ENCODE measurements around the gene ZNF774.
"Not testable (repeated sequence)": the region's sequence is repeated elsewhere in the genome, so short reads cannot be mapped to it uniquely, and the experiment has no call there.

Gene ZNF774

DNA sequence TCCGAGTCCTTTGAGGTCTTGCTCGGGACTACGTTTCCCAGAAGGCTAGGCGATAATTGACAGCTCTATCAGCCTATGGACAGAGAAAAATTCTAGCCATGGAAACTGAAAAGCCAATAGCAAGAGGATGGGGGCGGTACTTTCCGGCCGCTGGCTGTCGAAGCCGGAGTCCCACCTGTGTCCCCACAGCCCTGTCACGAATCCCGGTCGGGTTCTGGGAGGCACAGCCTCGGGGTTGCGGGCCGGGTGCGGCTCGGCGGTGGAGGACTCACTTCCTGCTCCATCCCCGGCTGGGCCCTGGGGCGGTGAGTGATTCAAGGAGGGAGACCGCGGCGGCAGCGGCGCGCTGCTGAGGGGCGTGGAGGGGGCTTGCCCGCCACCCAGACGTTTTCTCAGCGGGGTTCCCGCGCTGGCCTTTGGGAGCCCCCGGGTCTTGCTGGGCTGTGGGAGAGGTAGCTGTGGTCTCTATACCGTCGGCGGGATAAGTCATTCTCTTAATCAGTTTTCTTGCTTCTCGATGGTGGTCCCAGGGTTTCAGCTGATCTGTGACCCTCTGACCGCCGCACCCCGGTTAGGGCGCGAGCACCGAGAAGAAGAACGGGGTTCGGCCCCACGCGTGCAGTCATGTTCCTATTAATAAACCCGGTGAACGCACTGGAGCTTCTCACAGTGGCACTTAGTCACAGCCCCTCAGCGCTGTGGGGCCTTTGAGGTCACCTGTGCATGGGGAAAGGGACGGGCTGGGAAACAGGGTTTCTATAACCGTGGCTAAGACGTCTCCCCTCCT lies at the start of gene ZNF774:
ZNF774 (plus strand) TSS at position 178 of the 787 bp plus-strand sequence. CDS start 2,377 bp downstream, outside the sequence.
- peaks cover 0 to 5% of the 10 kb centered on the region in 2 donors for H3K4me1 ChIP-seq (ENCODE audit: control insufficient read depth in 1 of 2, insufficient read depth in 2 of 2, low read length in 2 of 2)
- no peaks in the 10 kb centered on the region for H3K9me3 ChIP-seq (ENCODE audit: control insufficient read depth in 1 of 2, low read length in 2 of 2)
- no peaks in the 10 kb centered on the region for H3K27me3 ChIP-seq (ENCODE audit: low read depth, low read length)
- H3K27ac ChIP-seq (ENCODE audit: low read length): no peak within 1 kb of the TSS
- peak within 1 kb of the TSS; percentile 85 to 96 for H3K4me3 ChIP-seq (ENCODE audit: low read depth in 1 of 2, low read length in 2 of 2)
- no peaks in the 10 kb centered on the region for H3K36me3 ChIP-seq (ENCODE audit: control insufficient read depth in 1 of 2, insufficient read depth in 2 of 2, low read length in 2 of 2)

DNA sequence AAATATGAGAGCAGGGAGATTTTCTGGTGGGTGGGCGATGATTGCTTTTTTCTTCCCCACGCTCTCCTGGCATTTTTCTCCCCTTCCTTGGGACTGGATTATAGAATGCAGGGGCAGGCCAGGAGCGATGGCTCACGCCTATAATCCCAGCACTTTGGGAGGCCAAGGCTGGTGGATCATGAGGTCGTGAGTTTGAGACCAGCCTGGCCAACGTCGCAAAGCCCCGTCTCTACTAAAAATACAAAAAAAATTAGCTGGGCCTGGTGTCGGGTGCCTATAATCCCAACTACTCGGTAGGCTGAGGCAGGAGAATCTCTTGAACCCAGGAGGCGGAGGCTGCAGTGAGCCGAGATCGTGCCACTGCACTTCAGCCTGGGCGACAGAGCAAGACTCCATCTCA lies 46.7 kb upstream of the ZNF774 start:
- not testable (repeated sequence) for H3K4me3 ChIP-seq (ENCODE audit: low read depth in 1 of 2, low read length in 2 of 2); H3K36me3 ChIP-seq (ENCODE audit: control insufficient read depth in 1 of 2, insufficient read depth in 2 of 2, low read length in 2 of 2); H3K27me3 ChIP-seq (ENCODE audit: low read depth, low read length); H3K27ac ChIP-seq (ENCODE audit: low read length); H3K9me3 ChIP-seq (ENCODE audit: control insufficient read depth in 1 of 2, low read length in 2 of 2)
- peaks cover 3 to 14% of the 10 kb centered on the region in 2 donors for H3K4me1 ChIP-seq (ENCODE audit: control insufficient read depth in 1 of 2, insufficient read depth in 2 of 2, low read length in 2 of 2)

DNA sequence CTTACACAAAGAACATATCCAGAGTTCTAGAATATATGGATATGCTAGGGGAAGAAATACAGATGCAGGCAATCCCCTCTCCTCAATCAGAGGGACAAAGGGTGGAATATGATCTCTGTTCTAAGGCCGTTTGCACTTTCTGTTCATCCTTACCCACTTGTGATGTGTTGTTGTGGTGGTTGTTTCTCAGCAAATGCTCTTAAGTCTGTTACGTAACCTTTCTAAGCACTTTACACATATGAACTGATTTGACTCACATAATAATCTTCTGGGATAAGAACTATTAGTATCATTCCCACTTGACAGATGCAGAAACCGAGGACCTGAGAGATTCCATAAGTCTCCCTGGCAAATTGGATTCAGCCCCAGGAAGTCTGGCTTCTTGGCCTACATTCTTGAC lies 46.2 kb upstream of the ZNF774 start:
- Histone ChIP-seq H3K27me3 (ENCODE audit: low read depth, low read length) (no peaks in the 10 kb centered on the region), H3K4me3 (ENCODE audit: low read depth in 1 of 2, low read length in 2 of 2) (no peak overlapping the region), H3K9me3 (ENCODE audit: control insufficient read depth in 1 of 2, low read length in 2 of 2) (no peaks in the 10 kb centered on the region), H3K4me1 (ENCODE audit: control insufficient read depth in 1 of 2, insufficient read depth in 2 of 2, low read length in 2 of 2) (peaks cover 2 to 14% of the 10 kb centered on the region in 2 donors), H3K27ac (ENCODE audit: low read length) (peak overlapping the region; percentile 16), H3K36me3 (ENCODE audit: control insufficient read depth in 1 of 2, insufficient read depth in 2 of 2, low read length in 2 of 2) (no peaks in the 10 kb centered on the region)

DNA sequence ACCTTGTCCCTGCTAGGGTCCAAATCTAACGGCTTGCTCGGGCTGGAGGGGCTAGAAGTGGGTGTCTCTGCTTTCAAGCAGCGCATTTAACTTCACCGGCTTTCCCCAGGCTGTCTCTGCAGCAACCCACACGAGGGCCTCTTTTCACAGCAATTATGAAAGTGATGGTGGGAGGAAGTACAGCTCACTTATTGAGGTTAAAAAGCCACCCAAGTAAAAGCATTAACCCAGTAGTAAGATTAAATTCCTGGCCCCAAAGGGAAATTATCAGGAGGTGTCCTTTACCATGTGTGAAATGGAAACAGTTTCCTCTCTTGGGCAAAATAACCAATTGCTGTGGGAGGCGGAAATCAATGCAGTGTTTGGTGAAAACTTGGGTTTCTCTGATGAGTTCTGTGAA lies 45.5 kb upstream of the ZNF774 start:
- no peaks in the 10 kb centered on the region for H3K27me3 ChIP-seq (ENCODE audit: low read depth, low read length)
- H3K27ac ChIP-seq (ENCODE audit: low read length): no peak overlapping the region
- peaks cover 0 to 8% of the 10 kb centered on the region in 2 donors for H3K4me1 ChIP-seq (ENCODE audit: control insufficient read depth in 1 of 2, insufficient read depth in 2 of 2, low read length in 2 of 2)
- no peaks in the 10 kb centered on the region for H3K9me3 ChIP-seq (ENCODE audit: control insufficient read depth in 1 of 2, low read length in 2 of 2)
- no peak overlapping the region for H3K4me3 ChIP-seq (ENCODE audit: low read depth in 1 of 2, low read length in 2 of 2)
- no peaks in the 10 kb centered on the region for H3K36me3 ChIP-seq (ENCODE audit: control insufficient read depth in 1 of 2, insufficient read depth in 2 of 2, low read length in 2 of 2)

DNA sequence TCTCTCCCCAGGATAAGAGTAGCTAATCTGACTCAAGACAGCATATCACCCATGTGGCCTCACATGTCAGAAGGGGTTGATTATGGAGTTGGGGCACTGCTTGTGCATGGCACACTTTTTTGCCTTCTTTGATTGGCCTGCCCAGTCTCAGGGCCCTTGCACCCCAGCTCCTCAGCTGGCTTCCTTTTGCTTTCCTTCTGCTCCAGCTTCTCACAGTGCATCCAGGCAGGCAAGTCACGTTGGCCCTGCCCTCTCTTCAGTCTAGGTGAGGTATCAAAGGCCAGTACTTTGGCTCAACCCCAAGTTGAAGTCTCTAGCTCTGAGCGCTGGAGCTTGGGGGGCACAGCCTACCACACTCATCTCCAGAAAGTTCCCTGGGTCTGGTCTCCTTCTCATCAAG lies 44.4 kb upstream of the ZNF774 start:
- Histone ChIP-seq H3K4me1 (ENCODE audit: control insufficient read depth in 1 of 2, insufficient read depth in 2 of 2, low read length in 2 of 2) (peaks cover 0 to 8% of the 10 kb centered on the region in 2 donors), H3K27me3 (ENCODE audit: low read depth, low read length) (no peaks in the 10 kb centered on the region), H3K9me3 (ENCODE audit: control insufficient read depth in 1 of 2, low read length in 2 of 2) (no peaks in the 10 kb centered on the region), H3K36me3 (ENCODE audit: control insufficient read depth in 1 of 2, insufficient read depth in 2 of 2, low read length in 2 of 2) (no peaks in the 10 kb centered on the region), H3K4me3 (ENCODE audit: low read depth in 1 of 2, low read length in 2 of 2) (no peak overlapping the region), H3K27ac (ENCODE audit: low read length) (no peak overlapping the region)

DNA sequence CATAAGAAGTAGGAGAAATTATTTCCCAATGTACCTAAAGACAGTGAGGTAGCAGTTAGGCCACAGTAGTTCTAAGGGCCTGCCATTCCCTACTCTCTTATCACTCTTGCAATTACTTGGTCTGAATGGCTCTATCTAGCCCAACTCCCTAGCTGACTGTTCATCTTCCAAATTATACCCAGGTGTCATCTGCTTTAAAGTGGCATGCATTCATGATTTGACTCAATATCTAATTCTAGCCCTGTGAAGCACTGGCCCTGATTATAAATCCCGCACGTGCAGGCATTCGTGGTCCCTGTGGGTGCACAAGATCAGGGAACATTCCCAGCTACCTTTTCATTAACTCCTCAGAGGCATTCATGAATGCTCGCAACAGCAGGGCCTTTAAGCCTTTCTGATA lies 43.1 kb upstream of the ZNF774 start:
- Histone ChIP-seq H3K4me3 (ENCODE audit: low read depth in 1 of 2, low read length in 2 of 2) (no peak overlapping the region), H3K27ac (ENCODE audit: low read length) (no peak overlapping the region), H3K36me3 (ENCODE audit: control insufficient read depth in 1 of 2, insufficient read depth in 2 of 2, low read length in 2 of 2) (no peaks in the 10 kb centered on the region), H3K4me1 (ENCODE audit: control insufficient read depth in 1 of 2, insufficient read depth in 2 of 2, low read length in 2 of 2) (peaks cover 0 to 8% of the 10 kb centered on the region in 2 donors), H3K27me3 (ENCODE audit: low read depth, low read length) (no peaks in the 10 kb centered on the region), H3K9me3 (ENCODE audit: control insufficient read depth in 1 of 2, low read length in 2 of 2) (no peaks in the 10 kb centered on the region)

DNA sequence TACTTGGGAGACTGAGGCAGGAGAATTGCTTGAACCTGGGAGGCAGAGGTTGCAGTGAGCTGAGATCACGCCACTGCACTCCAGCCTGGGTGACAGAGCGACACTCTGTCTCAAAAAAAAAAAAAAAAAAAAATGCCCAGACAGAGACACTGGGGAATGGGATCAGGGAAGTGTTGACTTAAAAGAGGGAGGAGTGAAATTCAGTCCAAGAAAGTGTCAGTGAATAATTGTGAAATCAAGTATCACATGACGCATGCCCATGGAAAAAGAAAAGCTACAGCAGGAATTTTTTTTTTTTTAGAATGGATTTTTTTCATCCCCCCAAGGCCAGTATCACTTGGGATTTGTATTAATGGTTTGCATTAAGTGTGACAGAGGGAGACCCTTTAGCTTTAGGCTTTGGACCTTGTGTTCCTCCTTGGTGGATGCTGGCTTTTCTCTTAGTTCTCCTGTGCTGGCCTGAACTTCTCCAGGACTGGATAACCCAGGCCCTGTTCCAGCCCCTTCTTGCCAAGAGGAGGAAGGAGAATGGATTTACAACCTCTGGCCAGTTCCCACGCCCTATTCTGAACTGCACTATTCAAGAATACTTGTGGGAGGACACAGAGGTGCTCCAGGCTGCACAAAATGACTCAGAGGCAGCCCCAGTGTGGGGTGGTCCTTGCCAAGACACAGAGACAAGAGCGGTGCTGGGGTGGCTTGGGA lies 36.7 kb upstream of the ZNF774 start:
- Histone ChIP-seq H3K9me3 (ENCODE audit: control insufficient read depth in 1 of 2, low read length in 2 of 2) (no peaks in the 10 kb centered on the region), H3K27me3 (ENCODE audit: low read depth, low read length) (no peaks in the 10 kb centered on the region), H3K4me3 (ENCODE audit: low read depth in 1 of 2, low read length in 2 of 2) (no peak overlapping the region), H3K36me3 (ENCODE audit: control insufficient read depth in 1 of 2, insufficient read depth in 2 of 2, low read length in 2 of 2) (no peaks in the 10 kb centered on the region), H3K27ac (ENCODE audit: low read length) (no peak overlapping the region), H3K4me1 (ENCODE audit: control insufficient read depth in 1 of 2, insufficient read depth in 2 of 2, low read length in 2 of 2) (peaks cover 0 to 11% of the 10 kb centered on the region in 2 donors)

DNA sequence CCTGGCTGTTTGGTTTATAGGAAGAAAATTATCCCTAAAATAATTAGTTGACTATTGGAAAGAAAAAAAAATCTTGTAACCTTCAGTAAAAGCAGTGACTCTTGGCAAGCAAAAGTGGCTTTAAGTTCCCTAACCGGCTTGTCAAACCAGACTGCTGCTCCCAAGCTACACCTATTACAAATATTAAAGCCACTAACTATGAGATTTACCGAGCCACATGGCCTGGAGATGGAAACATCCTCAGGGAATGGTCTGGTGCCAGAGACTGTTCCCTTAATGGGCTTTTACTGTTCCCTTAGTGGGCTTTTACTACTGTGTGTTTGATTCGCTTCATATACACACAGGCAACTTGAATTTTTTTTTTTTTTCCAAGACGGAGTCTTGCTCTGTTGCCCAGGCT lies 35.9 kb upstream of the ZNF774 start:
- Histone ChIP-seq H3K4me1 (ENCODE audit: control insufficient read depth in 1 of 2, insufficient read depth in 2 of 2, low read length in 2 of 2) (peaks cover 0 to 12% of the 10 kb centered on the region in 2 donors), H3K9me3 (ENCODE audit: control insufficient read depth in 1 of 2, low read length in 2 of 2) (no peaks in the 10 kb centered on the region), H3K27me3 (ENCODE audit: low read depth, low read length) (no peaks in the 10 kb centered on the region), H3K27ac (ENCODE audit: low read length) (no peak overlapping the region), H3K36me3 (ENCODE audit: control insufficient read depth in 1 of 2, insufficient read depth in 2 of 2, low read length in 2 of 2) (no peaks in the 10 kb centered on the region), H3K4me3 (ENCODE audit: low read depth in 1 of 2, low read length in 2 of 2) (no peak overlapping the region)

DNA sequence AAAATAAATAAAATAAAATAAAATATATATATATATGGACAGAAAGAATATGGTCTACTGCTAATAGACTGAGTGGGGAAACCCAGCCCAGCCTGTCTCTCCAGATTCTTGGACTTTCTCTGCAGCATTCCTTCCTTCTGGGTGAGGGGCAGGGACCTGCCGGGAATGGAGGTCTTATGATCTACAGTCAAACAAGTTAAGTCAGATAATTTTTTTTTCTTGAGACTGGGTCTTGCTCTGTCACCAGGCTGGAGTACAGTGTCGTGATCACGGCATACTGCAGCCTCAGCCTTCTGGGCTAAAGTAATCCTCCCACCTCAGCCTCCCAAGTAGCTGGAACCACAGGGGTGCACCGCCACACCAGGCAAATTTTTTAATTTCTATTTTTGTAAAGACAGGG lies 33.5 kb upstream of the ZNF774 start:
- no peak overlapping the region for H3K27ac ChIP-seq (ENCODE audit: low read length)
- H3K9me3 ChIP-seq (ENCODE audit: control insufficient read depth in 1 of 2, low read length in 2 of 2): no peaks in the 10 kb centered on the region
- H3K36me3 ChIP-seq (ENCODE audit: control insufficient read depth in 1 of 2, insufficient read depth in 2 of 2, low read length in 2 of 2): no peaks in the 10 kb centered on the region
- H3K27me3 ChIP-seq (ENCODE audit: low read depth, low read length): no peaks in the 10 kb centered on the region
- H3K4me3 ChIP-seq (ENCODE audit: low read depth in 1 of 2, low read length in 2 of 2): no peak overlapping the region
- H3K4me1 ChIP-seq (ENCODE audit: control insufficient read depth in 1 of 2, insufficient read depth in 2 of 2, low read length in 2 of 2): peaks cover 0 to 12% of the 10 kb centered on the region in 2 donors

DNA sequence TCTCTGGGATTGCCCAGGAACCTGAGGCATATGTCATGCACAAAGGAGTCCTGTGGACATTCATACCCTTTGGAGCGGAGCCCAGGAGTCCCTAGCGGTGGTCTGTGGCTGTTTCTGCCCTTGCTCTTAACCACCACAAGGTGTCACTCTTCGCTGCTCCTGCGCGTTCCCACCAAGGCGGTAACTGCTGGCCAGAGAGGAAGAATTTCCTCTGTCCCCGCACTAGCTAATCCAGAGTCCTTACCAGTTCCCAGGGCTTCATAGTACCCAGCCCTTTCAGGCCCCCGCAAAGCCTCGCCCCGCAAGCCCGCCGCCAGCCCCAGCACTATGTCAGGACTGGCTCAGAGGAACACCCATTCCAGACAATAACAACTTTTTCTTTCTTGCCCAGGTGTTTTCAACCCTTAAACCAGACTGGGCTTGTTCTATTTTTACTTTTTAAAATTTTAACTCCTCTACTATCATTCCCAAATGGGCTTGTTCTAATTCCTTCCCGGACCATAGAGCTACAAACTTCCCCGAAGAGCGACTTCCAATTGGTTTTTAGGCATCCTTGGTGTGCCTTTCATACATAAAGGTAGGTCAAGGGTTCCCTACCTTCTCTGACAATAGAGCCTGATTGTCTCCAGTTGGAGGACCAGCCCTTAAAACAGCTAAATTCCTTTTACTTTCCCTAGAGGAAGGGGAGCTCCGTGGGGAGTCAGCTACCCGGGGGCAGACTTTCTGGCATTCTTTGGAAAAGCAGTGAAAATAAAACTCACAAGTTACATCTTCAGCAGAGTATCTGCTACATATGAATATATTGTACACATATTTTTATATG lies 31.8 kb upstream of the ZNF774 start:
- no peaks in the 10 kb centered on the region for H3K27me3 ChIP-seq (ENCODE audit: low read depth, low read length)

DNA sequence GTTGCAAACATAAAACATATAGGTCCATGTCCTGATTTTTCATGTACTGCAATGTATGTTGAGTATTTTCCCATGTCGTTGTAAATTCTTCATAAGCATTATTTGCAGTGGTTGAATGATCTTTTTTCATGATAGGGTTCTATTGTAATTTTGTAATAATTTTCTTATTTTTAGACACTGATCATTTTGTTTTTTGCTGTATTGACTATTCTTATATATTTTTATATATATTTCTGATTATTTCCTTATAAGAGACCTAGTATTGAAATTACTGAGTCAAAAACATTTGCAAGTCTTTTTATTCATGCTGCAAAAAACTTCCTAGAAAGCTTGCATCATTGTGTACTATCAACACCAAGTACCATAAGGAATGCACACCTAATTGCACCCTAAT lies 31.2 kb upstream of the ZNF774 start:
- no peak overlapping the region for H3K27ac ChIP-seq (ENCODE audit: low read length)
- no peaks in the 10 kb centered on the region for H3K9me3 ChIP-seq (ENCODE audit: control insufficient read depth in 1 of 2, low read length in 2 of 2)
- H3K4me1 ChIP-seq (ENCODE audit: control insufficient read depth in 1 of 2, insufficient read depth in 2 of 2, low read length in 2 of 2): peaks cover 0 to 5% of the 10 kb centered on the region in 2 donors
- H3K4me3 ChIP-seq (ENCODE audit: low read depth in 1 of 2, low read length in 2 of 2): no peak overlapping the region
- H3K36me3 ChIP-seq (ENCODE audit: control insufficient read depth in 1 of 2, insufficient read depth in 2 of 2, low read length in 2 of 2): no peaks in the 10 kb centered on the region
- no peaks in the 10 kb centered on the region for H3K27me3 ChIP-seq (ENCODE audit: low read depth, low read length)

More for the DNA sequence above, 31.8 kb upstream of the ZNF774 start:
- no peak overlapping the region for H3K27ac ChIP-seq (ENCODE audit: low read length)
- H3K9me3 ChIP-seq (ENCODE audit: control insufficient read depth in 1 of 2, low read length in 2 of 2): no peaks in the 10 kb centered on the region
- peak overlapping the region in 1 of 2 donors; percentile 5 for H3K4me3 ChIP-seq (ENCODE audit: low read depth in 1 of 2, low read length in 2 of 2)
- H3K4me1 ChIP-seq (ENCODE audit: control insufficient read depth in 1 of 2, insufficient read depth in 2 of 2, low read length in 2 of 2): peaks cover 0 to 12% of the 10 kb centered on the region in 2 donors
- H3K36me3 ChIP-seq (ENCODE audit: control insufficient read depth in 1 of 2, insufficient read depth in 2 of 2, low read length in 2 of 2): no peaks in the 10 kb centered on the region
